GM15510 (cell line): Measurements from ENCODE around the gene PTTG1IP.

Experiments
- POLR2A ChIP-seq: IDR thresholded peaks from 3 replicates; pipeline ENCODE4 v1.6.1; 2011; ENCODE audit warnings: borderline replicate concordance; ENCODE audit not compliant: insufficient read length; ENCODE audit errors: extremely low read depth

The PTTG1IP gene

GRCh38 chr21:44881198-44881872 is 7.8 kb upstream of the PTTG1IP start:
- no peak for TF ChIP-seq POLR2A

DNA sequence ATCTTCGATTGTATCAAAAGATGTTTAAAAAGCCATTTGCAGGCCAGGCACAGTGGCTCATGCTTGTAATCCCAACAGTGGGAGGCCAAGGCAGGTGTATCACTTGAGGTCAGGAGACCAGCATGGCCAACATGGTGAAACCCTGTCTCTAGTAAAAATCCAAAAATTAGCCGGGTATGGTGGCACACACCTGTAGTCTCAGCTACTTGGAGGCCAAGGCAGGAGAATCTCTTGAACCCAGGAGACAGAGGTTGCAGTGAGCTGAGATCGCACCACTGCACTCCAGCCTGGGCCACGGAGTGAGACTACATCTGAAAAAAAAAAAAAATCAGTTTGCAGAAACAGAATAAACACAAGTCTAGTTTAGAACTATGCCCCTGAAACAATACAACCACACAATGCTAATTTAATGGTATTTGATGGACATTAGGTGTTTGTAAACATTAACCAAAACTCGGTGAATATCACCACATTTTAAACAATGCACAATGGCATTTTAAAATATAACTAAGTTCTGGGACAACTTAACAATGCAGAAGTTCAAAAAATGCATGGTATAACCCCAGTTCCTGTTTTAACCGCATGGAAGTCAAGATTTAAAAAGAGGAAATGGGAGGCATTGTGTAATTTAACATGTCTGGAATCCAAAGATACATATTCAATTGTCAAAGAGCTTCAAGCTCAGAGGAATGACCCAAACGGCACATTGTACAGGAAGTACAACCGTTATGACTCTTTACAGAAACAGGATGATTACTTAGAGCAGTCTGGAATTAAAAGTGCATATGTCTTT is 7.1 kb upstream of the PTTG1IP start:
- no peak for TF ChIP-seq POLR2A

DNA sequence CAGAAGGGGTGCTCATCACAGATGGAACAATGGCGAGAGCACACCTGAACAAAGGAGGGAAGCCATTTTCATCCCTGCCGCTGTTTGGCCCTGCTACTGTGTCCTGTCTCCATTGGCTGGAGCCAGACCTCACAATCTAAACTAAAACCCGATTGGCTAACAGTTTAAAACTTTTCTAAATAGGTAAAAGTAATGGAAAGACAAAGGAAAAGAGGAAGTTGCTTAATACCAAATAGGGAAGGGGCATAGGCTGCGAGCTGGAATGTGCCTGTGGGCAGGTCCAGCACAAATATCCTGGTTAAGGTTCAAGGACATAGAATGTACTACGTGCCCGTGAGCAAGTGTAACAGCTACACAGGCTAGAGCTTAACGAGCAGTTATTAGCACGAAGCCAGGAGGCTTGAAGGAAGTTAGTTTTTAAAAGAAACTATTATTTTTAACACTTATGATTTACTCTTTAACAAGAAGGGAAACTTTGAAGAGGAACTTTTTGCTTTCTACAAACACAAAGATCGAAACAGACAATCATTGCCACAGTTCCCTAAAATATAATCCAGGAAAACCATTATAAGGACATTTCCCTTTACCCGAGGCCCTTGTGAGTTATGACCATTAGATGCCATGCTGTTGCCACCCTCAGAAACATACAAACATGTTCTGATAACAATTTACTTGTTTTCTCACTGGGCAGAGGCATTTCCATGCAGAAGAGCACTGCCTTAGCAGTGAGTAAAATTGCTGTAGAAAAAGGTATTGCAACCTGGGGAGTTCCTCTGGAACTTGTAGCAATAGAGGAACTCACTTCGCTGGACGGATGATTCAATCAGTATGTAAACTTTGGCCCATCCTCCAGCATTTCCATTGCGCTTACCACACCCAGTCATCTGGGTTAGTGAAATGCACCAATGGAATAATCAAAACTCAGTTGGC is 4.8 kb upstream of the PTTG1IP start:
- TF ChIP-seq POLR2A: no peak

- TF ChIP-seq POLR2A: no peak
Observed at GRCh38 chr21:44876849-44877575, 3.5 kb upstream of the PTTG1IP start.

- no peak for TF ChIP-seq POLR2A
Observed at GRCh38 chr21:44875316-44875700, 1.8 kb upstream of the PTTG1IP start.

DNA sequence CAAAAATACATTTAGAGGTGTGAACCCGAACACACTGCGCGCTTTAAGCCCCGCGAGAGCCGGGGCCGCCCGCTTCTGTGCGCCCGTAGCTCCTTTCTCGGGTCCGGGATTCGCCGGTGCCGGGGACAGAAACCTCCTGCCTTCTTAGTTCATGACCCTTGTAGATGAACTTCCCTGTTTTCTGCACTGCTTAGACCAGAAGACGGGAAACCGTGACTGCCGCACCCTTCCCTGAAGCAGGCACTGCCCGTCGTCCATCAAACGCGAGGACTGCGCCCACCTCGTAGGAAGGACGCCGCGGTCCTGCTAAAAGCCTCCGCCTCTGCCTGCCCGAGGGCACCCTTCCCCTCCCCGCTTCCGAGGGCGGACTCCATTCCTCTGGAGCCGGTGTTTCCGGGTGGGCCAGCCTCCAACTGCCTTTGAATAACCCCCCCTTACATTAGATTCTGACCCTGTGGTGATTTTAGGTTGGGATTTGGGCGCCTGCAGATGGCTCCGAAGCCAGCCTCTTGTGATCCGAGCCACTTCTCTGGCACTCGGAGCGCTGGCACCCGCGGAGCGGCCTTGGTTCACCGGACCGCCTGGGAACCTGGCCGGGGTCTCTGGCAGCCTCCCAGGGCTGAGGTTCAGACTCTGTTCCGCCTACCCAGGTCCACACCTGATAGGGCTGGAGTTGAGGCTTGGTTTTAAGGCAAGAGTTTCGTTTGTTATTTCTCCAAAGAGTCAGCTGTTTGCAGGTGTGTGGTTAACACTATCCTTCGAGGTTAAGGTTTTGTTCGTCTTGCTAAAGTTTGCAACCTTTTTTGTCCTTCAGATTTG is 1.2 kb upstream of the PTTG1IP start:
- peak; percentile 4 for TF ChIP-seq POLR2A

- no peak for TF ChIP-seq POLR2A
Observed at GRCh38 chr21:44874240-44874496, 678 bp upstream of the PTTG1IP start.

DNA sequence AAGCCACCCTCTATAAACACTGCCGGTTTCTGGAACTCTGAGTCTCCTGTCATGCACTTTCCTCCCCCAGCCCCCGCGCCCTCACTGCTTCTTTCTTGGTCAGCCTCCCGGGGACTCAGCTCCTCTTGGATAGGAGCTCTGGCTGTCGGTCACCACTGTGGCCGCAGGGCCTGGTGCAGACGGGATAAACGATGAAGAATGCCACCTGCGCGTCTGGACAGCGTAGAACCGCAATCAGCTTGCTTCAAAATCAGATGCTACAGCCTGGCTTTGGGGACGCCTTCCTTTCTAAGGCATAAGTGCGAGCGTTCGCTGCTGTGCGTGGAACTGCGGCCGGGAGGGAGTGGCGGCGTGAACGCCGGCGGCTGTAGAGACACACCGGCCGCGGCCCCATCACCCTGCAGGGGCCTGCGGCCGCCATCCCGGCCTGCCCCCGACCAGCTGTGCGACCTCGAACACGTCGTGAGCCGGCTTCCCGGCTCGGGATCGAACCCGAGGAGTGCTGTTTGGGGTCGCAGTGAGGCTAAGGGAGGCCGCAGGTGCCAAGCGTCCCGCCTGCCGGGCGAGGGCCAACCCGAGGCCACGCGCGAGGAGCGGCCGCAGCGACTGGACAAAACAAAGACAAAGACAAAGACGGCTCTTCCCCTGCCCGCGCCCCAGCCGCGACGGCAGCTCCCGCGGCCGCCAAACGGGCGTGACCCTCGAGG is 688 bp downstream of the PTTG1IP start:
- TF ChIP-seq POLR2A: no peak

DNA sequence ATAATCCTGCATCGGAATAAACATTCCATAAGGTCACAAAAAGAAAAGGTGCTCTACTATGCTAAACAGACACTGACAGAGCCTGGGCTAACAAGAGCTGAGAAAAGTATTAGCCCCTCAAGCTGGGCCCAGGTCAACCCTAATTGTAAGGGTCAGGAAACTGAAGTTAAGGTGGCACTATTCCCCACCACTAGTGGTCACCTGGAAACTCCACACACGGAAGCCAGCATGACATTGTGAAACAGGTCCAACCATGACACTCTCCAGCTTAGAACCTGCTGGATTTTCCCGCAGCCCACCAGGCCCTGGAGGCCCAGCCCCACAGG is 1.2 kb downstream of the PTTG1IP start:
- TF ChIP-seq POLR2A: no peak

- no peak for TF ChIP-seq POLR2A
Observed at GRCh38 chr21:44871576-44872269, 1.8 kb downstream of the PTTG1IP start.

- TF ChIP-seq POLR2A: no peak
Observed at GRCh38 chr21:44870748-44871495, 2.6 kb downstream of the PTTG1IP start.
